ENCODE measurements around the gene TARBP1. TPM values are rescaled to one million over a fixed set of nuclear protein-coding genes. Genes with fewer than 3 reads are reported as not detected.
A peak's percentile ranks its signal among the peaks of the same experiment; 100 is the strongest.

Gene TARBP1
- total RNA-seq, 1 donor from 2014 or later: 11.4 TPM

GRCh38 chr1:234489698-234490077 is 10.7 kb upstream of the TARBP1 start:
- intact Hi-C loops (cut with micrococcal nuclease): no loop called here
- no peaks in the 10 kb centered on the region for H3K27me3 ChIP-seq (ENCODE audit: low read depth)
- H3K4me1 ChIP-seq: peaks cover 12% of the 10 kb centered on the region
- TF ChIP-seq CTCF (IDR thresholded peaks at IDR 0.05; ENCODE audit: borderline replicate concordance): no peak
- no peak overlapping the region for H3K4me3 ChIP-seq
- no peak for DNase-seq
- no peak overlapping the region for H3K27ac ChIP-seq (replicated peaks)
- H3K36me3 ChIP-seq: no peaks in the 10 kb centered on the region
- H3K9me3 ChIP-seq (replicated peaks): no peaks in the 10 kb centered on the region

DNA sequence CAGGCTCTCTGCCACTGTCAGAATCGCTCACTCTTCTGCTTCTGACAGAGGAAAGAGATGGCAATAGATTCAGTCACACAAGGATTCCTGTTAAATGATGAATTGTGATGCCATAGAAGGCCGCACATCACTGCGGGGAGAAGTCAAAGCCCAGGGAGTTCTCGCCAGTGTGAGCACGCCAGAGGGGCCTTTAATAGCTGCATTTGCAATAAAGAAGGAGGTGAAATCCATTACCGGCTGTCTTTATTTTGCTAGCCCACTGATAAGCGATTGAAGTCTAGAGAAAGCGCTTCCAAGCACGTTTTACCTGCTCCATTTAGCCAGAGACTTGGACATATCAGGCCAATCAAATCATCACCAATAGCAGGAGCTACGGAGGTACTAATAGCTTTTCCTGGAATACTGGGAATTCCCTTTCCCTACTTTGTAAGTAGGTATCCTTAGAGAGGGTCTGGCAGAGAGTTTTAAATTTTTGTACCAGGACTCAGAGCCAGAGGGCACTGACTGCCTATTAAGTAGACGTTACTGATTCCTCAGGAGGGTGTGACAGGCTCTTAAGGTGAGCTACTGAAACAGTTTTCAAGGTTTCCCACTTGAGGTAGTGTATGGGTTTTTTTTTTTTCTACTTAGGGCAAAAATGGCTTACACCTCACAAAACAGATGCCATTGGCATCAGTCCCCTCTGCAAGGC is 10.2 kb upstream of the TARBP1 start:
- no peak for TF ChIP-seq CTCF (IDR thresholded peaks at IDR 0.05; ENCODE audit: borderline replicate concordance)
- H3K27ac ChIP-seq (replicated peaks): no peak overlapping the region
- H3K36me3 ChIP-seq: no peaks in the 10 kb centered on the region
- no peak for DNase-seq
- no peaks in the 10 kb centered on the region for H3K27me3 ChIP-seq (ENCODE audit: low read depth)
- intact Hi-C loops (cut with micrococcal nuclease): no loop called here
- H3K9me3 ChIP-seq (replicated peaks): no peaks in the 10 kb centered on the region
- H3K4me3 ChIP-seq: no peak overlapping the region
- peaks cover 12% of the 10 kb centered on the region for H3K4me1 ChIP-seq

DNA sequence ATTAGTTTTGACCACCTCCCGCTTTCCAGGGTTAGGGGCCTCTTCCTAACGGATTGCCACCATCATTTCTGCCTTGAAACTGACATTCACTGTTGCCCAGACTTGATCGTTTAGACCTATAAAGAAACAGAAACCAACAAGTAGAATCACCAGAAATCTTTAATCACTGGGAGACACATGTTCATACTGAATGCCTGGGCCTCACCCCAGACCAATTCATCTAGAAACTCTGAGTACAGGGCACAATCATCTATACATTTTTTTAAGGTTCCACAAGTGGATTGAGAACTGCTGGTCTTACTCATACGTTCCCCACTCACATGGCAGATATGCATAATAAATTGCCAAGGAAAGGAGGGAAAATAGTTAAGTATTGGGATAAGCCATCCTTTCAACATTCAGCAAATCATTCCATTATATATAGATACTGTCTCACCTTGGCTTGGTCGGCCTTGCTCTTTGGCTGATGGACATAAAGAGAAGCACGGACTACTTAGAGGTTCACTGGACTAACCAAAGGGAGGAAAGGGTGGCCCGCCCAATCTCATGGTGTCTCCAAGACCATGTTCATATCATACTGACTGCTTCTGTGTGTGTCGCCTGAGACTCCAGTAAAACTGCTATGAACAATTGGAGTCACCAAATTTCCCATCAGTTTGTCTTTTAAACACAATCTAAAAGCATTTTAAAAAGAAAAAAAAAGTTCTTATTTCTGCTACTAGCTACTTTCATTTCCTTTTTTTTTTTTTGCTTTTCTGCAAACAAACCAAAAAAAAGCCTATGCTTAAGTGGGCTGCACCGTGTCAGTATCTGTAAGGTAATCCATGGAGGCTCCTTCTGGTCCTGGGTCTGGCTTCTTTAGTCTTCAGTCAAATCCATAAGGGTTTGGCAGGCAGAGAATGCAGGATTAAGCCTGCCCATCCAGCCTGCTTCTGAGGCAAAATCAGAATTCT is 9.4 kb upstream of the TARBP1 start:
- no peak for TF ChIP-seq CTCF (IDR thresholded peaks at IDR 0.05; ENCODE audit: borderline replicate concordance)
- Histone ChIP-seq H3K9me3 (replicated peaks) (no peaks in the 10 kb centered on the region), H3K27me3 (ENCODE audit: low read depth) (no peaks in the 10 kb centered on the region), H3K4me3 (no peak overlapping the region), H3K27ac (replicated peaks) (no peak overlapping the region), H3K4me1 (peaks cover 12% of the 10 kb centered on the region), H3K36me3 (no peaks in the 10 kb centered on the region)
- DNase-seq: no peak
- intact Hi-C loops (cut with micrococcal nuclease): no loop called here

DNA sequence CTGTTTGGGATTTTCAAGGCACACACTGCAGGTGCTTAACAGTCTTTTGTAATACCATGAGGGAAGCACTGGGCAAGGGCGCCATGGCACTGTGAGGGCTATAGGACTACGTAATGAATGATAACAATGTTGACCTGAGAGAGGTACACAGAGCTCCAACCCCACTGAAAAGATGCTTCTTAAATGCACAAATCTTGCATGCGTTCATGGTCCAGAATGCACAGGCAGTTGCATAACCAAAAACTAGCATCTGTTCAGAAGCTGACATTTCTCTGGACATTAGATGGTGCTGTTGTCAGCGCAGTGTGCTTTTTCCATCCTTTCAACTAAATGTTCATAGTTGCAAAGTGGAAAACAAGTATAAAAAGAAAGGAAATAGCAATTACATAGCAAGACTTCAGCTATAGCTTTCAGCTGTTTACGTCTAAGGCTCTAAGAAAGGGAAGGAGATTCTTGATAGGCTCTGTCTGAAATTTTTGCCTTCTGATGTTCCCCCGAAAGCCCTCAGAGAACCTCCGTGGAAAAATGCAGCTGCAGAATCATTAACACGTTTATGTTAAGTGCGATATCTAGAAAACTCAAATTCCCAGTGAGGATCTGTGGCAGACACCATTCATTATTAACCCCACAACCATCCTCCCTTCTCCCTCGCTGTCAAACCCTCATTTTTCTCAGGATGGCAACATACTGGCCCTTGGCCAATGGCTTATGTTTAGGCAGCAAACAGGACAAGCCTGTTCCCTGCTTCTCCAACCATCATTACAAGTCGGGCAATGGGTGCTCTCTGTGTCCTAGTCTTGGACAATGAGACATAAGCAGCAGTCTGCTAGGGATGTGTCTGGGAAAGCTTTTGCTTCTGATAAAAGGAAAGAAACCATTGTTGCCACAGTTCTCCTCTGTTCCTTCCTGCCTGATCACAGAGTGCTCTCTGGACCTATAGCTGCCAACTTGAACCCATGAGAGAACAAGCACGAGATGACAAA is 8.2 kb upstream of the TARBP1 start:
- Histone ChIP-seq H3K4me1 (peaks cover 12% of the 10 kb centered on the region), H3K27ac (replicated peaks) (peak overlapping the region; percentile 49), H3K27me3 (ENCODE audit: low read depth) (no peaks in the 10 kb centered on the region), H3K36me3 (no peaks in the 10 kb centered on the region), H3K4me3 (no peak overlapping the region), H3K9me3 (replicated peaks) (no peaks in the 10 kb centered on the region)
- DNase-seq: no peak
- peak; percentile 83 for TF ChIP-seq CTCF (IDR thresholded peaks at IDR 0.05; ENCODE audit: borderline replicate concordance)
- intact Hi-C loops (cut with micrococcal nuclease): no loop called here
